ENCODE measurements around the gene SGMS1. TPM values are rescaled to one million over a fixed set of nuclear protein-coding genes. Genes with fewer than 3 reads are reported as not detected.

SGMS1 gene
- polyA plus RNA-seq, 1 donor (not counting 4 experiments of a cell fraction or from before 2014, with no cell fraction given) = 18.3 TPM

DNA sequence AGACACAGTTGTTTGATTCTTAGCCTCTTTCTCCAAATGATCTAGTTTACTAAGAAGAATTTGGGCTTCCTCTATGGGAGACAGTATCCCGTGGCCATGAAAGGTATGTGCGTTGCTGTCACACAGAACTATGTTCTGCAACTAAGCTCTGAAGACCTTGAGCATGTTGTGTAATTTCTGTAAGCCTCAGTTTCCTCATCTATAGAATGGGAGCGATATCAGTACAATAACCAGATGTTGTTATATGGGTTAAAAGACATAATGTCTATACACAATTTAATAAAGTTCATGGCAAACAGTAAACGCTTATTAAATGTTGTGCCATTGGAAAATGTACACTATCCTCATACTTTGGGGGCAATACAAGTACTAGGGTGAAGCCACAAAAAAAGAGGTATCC, 187.0 kb downstream of the SGMS1 start:
- TF ChIP-seq, protein P1, sequence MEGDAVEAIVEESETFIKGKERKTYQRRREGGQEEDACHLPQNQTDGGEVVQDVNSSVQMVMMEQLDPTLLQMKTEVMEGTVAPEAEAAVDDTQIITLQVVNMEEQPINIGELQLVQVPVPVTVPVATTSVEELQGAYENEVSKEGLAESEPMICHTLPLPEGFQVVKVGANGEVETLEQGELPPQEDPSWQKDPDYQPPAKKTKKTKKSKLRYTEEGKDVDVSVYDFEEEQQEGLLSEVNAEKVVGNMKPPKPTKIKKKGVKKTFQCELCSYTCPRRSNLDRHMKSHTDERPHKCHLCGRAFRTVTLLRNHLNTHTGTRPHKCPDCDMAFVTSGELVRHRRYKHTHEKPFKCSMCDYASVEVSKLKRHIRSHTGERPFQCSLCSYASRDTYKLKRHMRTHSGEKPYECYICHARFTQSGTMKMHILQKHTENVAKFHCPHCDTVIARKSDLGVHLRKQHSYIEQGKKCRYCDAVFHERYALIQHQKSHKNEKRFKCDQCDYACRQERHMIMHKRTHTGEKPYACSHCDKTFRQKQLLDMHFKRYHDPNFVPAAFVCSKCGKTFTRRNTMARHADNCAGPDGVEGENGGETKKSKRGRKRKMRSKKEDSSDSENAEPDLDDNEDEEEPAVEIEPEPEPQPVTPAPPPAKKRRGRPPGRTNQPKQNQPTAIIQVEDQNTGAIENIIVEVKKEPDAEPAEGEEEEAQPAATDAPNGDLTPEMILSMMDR (optimal IDR thresholded peaks at IDR 0.05 in 1 of 3, IDR thresholded peaks at IDR 0.05 in 1 of 3, conservative IDR thresholded peaks at IDR 0.05 in 1 of 3; ENCODE audit: extremely low read depth in 1 of 3, insufficient read depth in 2 of 3, low read length in 3 of 3) = no peak
- no peak for TF ChIP-seq EZH2 (IDR thresholded peaks at IDR 0.05; ENCODE audit: low read length)
- H3K27ac ChIP-seq (ENCODE audit: control insufficient read depth, insufficient read depth, low read length) = no peak overlapping the region
- H2AFZ ChIP-seq (ENCODE audit: control insufficient read depth, low read length) = no peak overlapping the region
- H3K9me3 ChIP-seq (ENCODE audit: control insufficient read depth, low read depth, low read length) = no peaks in the 10 kb centered on the region
- DNase-seq (ENCODE audit: low read depth, low spot score) = no peak
- H3K4me1 ChIP-seq (ENCODE audit: control insufficient read depth, extremely low read depth, insufficient read depth, low read length) = no peaks in the 10 kb centered on the region
- no peak overlapping the region for H3K4me2 ChIP-seq (ENCODE audit: control insufficient read depth, extremely low read depth, insufficient read depth, low read depth, low read length)
- no peak overlapping the region for H3K4me3 ChIP-seq (ENCODE audit: control insufficient read depth in 2 of 3, extremely low read depth in 1 of 3, insufficient read depth in 2 of 3, low read depth in 1 of 3, low read length in 3 of 3)
- H4K20me1 ChIP-seq (ENCODE audit: control insufficient read depth, extremely low read depth, insufficient read depth, low read length) = no peaks in the 10 kb centered on the region
- no peaks in the 10 kb centered on the region for H3K36me3 ChIP-seq (ENCODE audit: control insufficient read depth in 2 of 2, extremely low read depth in 1 of 2, insufficient read depth in 2 of 2, low read length in 2 of 2)
- H3K9me1 ChIP-seq (ENCODE audit: control insufficient read depth, extremely low read depth, insufficient read depth, low read length) = no peaks in the 10 kb centered on the region
- H3K79me2 ChIP-seq (ENCODE audit: control insufficient read depth, insufficient read depth, low read length) = no peaks in the 10 kb centered on the region
- no peaks in the 10 kb centered on the region for H3K27me3 ChIP-seq (ENCODE audit: control insufficient read depth, extremely low read depth, insufficient read depth, low read length)
- no peak for FAIRE-seq
- H3K9ac ChIP-seq (ENCODE audit: control insufficient read depth, extremely low read depth, insufficient read depth, low read length) = no peak overlapping the region
- dilution Hi-C loops (cut with MboI; ENCODE audit: extremely low pct_ligation_motif_present, low sequenced_read_pairs) = no loop called here

DNA sequence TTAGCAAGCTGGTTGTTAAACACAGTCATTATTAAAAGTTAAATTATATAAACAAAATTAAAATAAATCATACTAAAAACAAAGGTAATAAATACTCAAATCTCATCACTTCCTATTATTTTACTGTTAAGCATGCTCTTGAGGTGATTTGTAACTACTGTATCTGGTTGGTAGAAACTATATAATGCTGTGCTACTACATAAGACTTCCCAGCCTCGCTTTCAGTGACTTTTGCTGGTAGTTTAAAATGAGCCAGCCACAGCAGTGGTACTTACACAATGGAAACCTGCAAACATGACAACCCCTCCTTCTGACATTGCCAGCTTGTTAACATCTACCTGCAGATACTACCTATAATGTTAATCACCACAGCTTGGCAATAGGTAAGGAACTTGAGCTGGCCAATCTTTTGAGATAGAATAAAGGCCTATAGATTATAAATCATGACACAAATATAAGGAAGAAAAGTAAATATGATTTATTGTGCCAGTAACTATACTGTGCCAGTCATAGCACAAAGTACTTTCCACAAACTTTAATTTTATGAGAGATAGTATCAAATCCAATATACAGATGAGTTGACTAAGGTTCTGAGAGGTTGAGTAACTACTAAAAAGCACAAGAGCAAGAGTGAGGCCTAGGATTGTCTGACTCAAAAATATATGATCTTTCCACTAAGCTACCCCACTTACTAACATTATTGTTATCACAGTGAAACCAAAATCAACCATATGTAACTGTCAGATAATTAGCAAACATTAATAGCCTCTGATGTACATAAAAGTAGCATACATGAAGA, 191.3 kb downstream of the SGMS1 start:
- TF ChIP-seq, protein P1 (optimal IDR thresholded peaks at IDR 0.05 in 1 of 3, IDR thresholded peaks at IDR 0.05 in 1 of 3, conservative IDR thresholded peaks at IDR 0.05 in 1 of 3; ENCODE audit: extremely low read depth in 1 of 3, insufficient read depth in 2 of 3, low read length in 3 of 3) = no peak
- no peak for TF ChIP-seq EZH2 (IDR thresholded peaks at IDR 0.05; ENCODE audit: low read length)
- H3K4me1 ChIP-seq (ENCODE audit: control insufficient read depth, extremely low read depth, insufficient read depth, low read length) = no peaks in the 10 kb centered on the region
- no peak overlapping the region for H3K4me2 ChIP-seq (ENCODE audit: control insufficient read depth, extremely low read depth, insufficient read depth, low read depth, low read length)
- no peaks in the 10 kb centered on the region for H3K9me1 ChIP-seq (ENCODE audit: control insufficient read depth, extremely low read depth, insufficient read depth, low read length)
- no peaks in the 10 kb centered on the region for H4K20me1 ChIP-seq (ENCODE audit: control insufficient read depth, extremely low read depth, insufficient read depth, low read length)
- no peaks in the 10 kb centered on the region for H3K79me2 ChIP-seq (ENCODE audit: control insufficient read depth, insufficient read depth, low read length)
- no peak overlapping the region for H3K27ac ChIP-seq (ENCODE audit: control insufficient read depth, insufficient read depth, low read length)
- no peaks in the 10 kb centered on the region for H3K36me3 ChIP-seq (ENCODE audit: control insufficient read depth in 2 of 2, extremely low read depth in 1 of 2, insufficient read depth in 2 of 2, low read length in 2 of 2)
- H3K4me3 ChIP-seq (ENCODE audit: control insufficient read depth in 2 of 3, extremely low read depth in 1 of 3, insufficient read depth in 2 of 3, low read depth in 1 of 3, low read length in 3 of 3) = no peak overlapping the region
- no peak overlapping the region for H3K9ac ChIP-seq (ENCODE audit: control insufficient read depth, extremely low read depth, insufficient read depth, low read length)
- FAIRE-seq (no peak), DNase-seq (ENCODE audit: low read depth, low spot score) (no peak)
- H3K27me3 ChIP-seq (ENCODE audit: control insufficient read depth, extremely low read depth, insufficient read depth, low read length) = no peaks in the 10 kb centered on the region
- H3K9me3 ChIP-seq (ENCODE audit: control insufficient read depth, low read depth, low read length) = no peaks in the 10 kb centered on the region
- H2AFZ ChIP-seq (ENCODE audit: control insufficient read depth, low read length) = no peak overlapping the region
- dilution Hi-C loops (cut with MboI; ENCODE audit: extremely low pct_ligation_motif_present, low sequenced_read_pairs) = no loop called here
